WTC11 (cell line): ENCODE data around the gene JAKMIP1. TPM values are rescaled to one million over a fixed set of nuclear protein-coding genes. Genes with fewer than 3 reads are reported as not detected.

Experiments used
- ATAC-seq: fragments of 200-7000 bp; cut with Tn5 transposase; 2 replicates; pipeline ENCODE4 v1.10.0; 2021; ENCODE audit warnings: mild to moderate bottlenecking, moderate library complexity
- CTCF ChIA-PET: fragments of 300-600 bp; sonication (Branson Sonifier 250); formaldehyde crosslinking; loops from one replicate; lab custom pipeline; 2021; ENCODE audit warnings: antibody characterized with exemption; lab: Charles Lee
- POLR2A ChIA-PET: fragments of 350-600 bp; sonication (Branson Sonifier 250); formaldehyde crosslinking; loops from one replicate; lab custom pipeline; 2021; ENCODE audit warnings: antibody characterized with exemption; lab: Charles Lee
- DNase-seq: peaks from one replicate; pipeline ENCODE4 v3.0.0; 2021; ENCODE audit warnings: low spot score
- H3K27ac Mint-ChIP-seq: 2 replicates; pipeline ENCODE4 v1.8.0; 2021; ENCODE audit warnings: mixed read lengths
- H3K27me3 Mint-ChIP-seq: 2 replicates; pipeline ENCODE4 v1.8.0; 2021; ENCODE audit warnings: low read depth, mild to moderate bottlenecking, moderate library complexity, mixed read lengths
- H3K36me3 Mint-ChIP-seq: 2 replicates; pipeline ENCODE4 v1.8.0; 2021; ENCODE audit warnings: mixed read lengths
- H3K4me1 Mint-ChIP-seq: 2 replicates; pipeline ENCODE4 v1.8.0; 2022; ENCODE audit warnings: mixed read lengths
- H3K4me3 Mint-ChIP-seq: 2 replicates; pipeline ENCODE4 v1.8.0; 2021; ENCODE audit warnings: mild to moderate bottlenecking, moderate library complexity, mixed read lengths
- H3K9me3 Mint-ChIP-seq: 2 replicates; pipeline ENCODE4 v1.8.0; 2021; ENCODE audit warnings: mixed read lengths
- ATF3 ChIP-seq: sonication (generic); formaldehyde crosslinking; conservative IDR thresholded peaks from 2 replicates; pipeline ENCODE4 v1.8.1; 2022; ENCODE audit warnings: mild to moderate bottlenecking, missing genetic modification reagents
- CBFB ChIP-seq: sonication (generic); formaldehyde crosslinking; IDR thresholded peaks from 2 replicates; pipeline ENCODE4 v1.8.1; 2022; ENCODE audit warnings: mild to moderate bottlenecking, low read depth, missing genetic modification reagents
- E2F1 ChIP-seq: sonication (generic); formaldehyde crosslinking; IDR thresholded peaks from 2 replicates; pipeline ENCODE4 v1.8.0; 2022; ENCODE audit warnings: mild to moderate bottlenecking, missing genetic modification reagents
- E2F4 ChIP-seq: sonication (generic); formaldehyde crosslinking; IDR thresholded peaks from 2 replicates; pipeline ENCODE4 v1.8.1; 2022; ENCODE audit warnings: low read depth, mild to moderate bottlenecking, moderate library complexity, missing genetic modification reagents, borderline replicate concordance
- ERG ChIP-seq: fragments of 250-450 bp; sonication (Bioruptor Pico); IDR thresholded peaks from 2 replicates; pipeline ENCODE4 v1.8.0; 2021; ENCODE audit warnings: mild to moderate bottlenecking
- ESRRA ChIP-seq: sonication (generic); formaldehyde crosslinking; IDR thresholded peaks from 2 replicates; pipeline ENCODE4 v1.8.1; 2022; ENCODE audit warnings: mild to moderate bottlenecking, missing genetic modification reagents, borderline replicate concordance
- HMGA2 ChIP-seq: fragments of 250-450 bp; sonication (Bioruptor Pico); IDR thresholded peaks from 2 replicates; pipeline ENCODE4 v1.4.0; 2021; ENCODE audit warnings: mild to moderate bottlenecking, moderate library complexity
- IRF2 ChIP-seq: sonication (generic); formaldehyde crosslinking; IDR thresholded peaks from 2 replicates; pipeline ENCODE4 v1.8.0; 2022; ENCODE audit warnings: low read depth, missing genetic modification reagents, borderline replicate concordance
- JAZF1 ChIP-seq: fragments of 250-450 bp; sonication (Bioruptor Pico); IDR thresholded peaks from 2 replicates; pipeline ENCODE4 v1.9.0; 2021; ENCODE audit warnings: moderate library complexity, mild to moderate bottlenecking, inconsistent platforms
- JUN ChIP-seq: sonication (generic); formaldehyde crosslinking; IDR thresholded peaks from 2 replicates; pipeline ENCODE4 v1.8.0; 2023; ENCODE audit warnings: mild to moderate bottlenecking, missing genetic modification reagents
- MAX ChIP-seq: sonication (generic); formaldehyde crosslinking; IDR thresholded peaks from 2 replicates; pipeline ENCODE4 v1.8.0; 2022; ENCODE audit warnings: mild to moderate bottlenecking, missing genetic modification reagents
- MXD4 ChIP-seq: fragments of 250-450 bp; sonication (Bioruptor Pico); IDR thresholded peaks from 2 replicates; pipeline ENCODE4 v1.8.0; 2021; ENCODE audit warnings: mild to moderate bottlenecking, moderate library complexity, borderline replicate concordance
- MYBL2 ChIP-seq: sonication (generic); formaldehyde crosslinking; IDR thresholded peaks from 2 replicates; pipeline ENCODE4 v1.8.1; 2023; ENCODE audit warnings: mild to moderate bottlenecking, moderate library complexity, missing genetic modification reagents
- NFATC4 ChIP-seq: fragments of 250-450 bp; sonication (Bioruptor Pico); IDR thresholded peaks from 2 replicates; pipeline ENCODE4 v1.9.0; 2021; ENCODE audit warnings: mild to moderate bottlenecking
- NFE2L1 ChIP-seq: sonication (generic); formaldehyde crosslinking; IDR thresholded peaks from 2 replicates; pipeline ENCODE4 v1.8.1; 2023; ENCODE audit warnings: missing genetic modification reagents
- NR1H2 ChIP-seq: sonication (generic); formaldehyde crosslinking; IDR thresholded peaks from 2 replicates; pipeline ENCODE4 v1.9.0; 2021; ENCODE audit warnings: mild to moderate bottlenecking, moderate library complexity, missing genetic modification reagents
- NR3C1 ChIP-seq: sonication (generic); formaldehyde crosslinking; conservative IDR thresholded peaks from 2 replicates; pipeline ENCODE4 v1.8.1; 2023; ENCODE audit warnings: low read depth, mild to moderate bottlenecking, missing genetic modification reagents
- ZBTB43 ChIP-seq: sonication (generic); formaldehyde crosslinking; IDR thresholded peaks from 2 replicates; pipeline ENCODE4 v1.8.1; 2023; ENCODE audit warnings: mild to moderate bottlenecking, missing genetic modification reagents
- ZNF317 ChIP-seq: sonication (generic); formaldehyde crosslinking; IDR thresholded peaks from 2 replicates; pipeline ENCODE4 v1.8.1; 2023; ENCODE audit warnings: low read depth, mild to moderate bottlenecking, moderate library complexity, missing genetic modification reagents, borderline replicate concordance
- ZNF416 ChIP-seq: fragments of 250-450 bp; sonication (Bioruptor Pico); IDR thresholded peaks from 2 replicates; pipeline ENCODE4 v1.9.0; 2021; ENCODE audit warnings: mild to moderate bottlenecking, inconsistent platforms
- ZNF423 ChIP-seq: fragments of 250-450 bp; sonication (Bioruptor Pico); IDR thresholded peaks from 2 replicates; pipeline ENCODE4 v2.1.2; 2022; ENCODE audit warnings: mild to moderate bottlenecking, moderate library complexity
- ZNF425 ChIP-seq: fragments of 250-450 bp; sonication (Bioruptor Pico); conservative IDR thresholded peaks from 2 replicates; pipeline ENCODE4 v1.9.0; 2021; ENCODE audit warnings: mild to moderate bottlenecking
- ZNF512 ChIP-seq: sonication (generic); formaldehyde crosslinking; IDR thresholded peaks from 2 replicates; pipeline ENCODE4 v1.8.1; 2022; ENCODE audit warnings: missing genetic modification reagents, borderline replicate concordance
- total RNA-seq: library from RNA; stranded (reverse); gene quantifications from 3 replicates; pipeline ENCODE4 v1.2.3, GENCODE V29; 2021

The JAKMIP1 gene
- total RNA-seq, 1 experiment from 2014 or later: 4.0 TPM

- peaks cover 21% of the 10 kb centered on the region for H3K4me1 Mint-ChIP-seq
- H3K27me3 Mint-ChIP-seq: no peaks in the 10 kb centered on the region; the same call in 1 of the 2 replicates
- TF ChIP-seq NFATC4 (CRISPR knock-in tag) (no peak), HMGA2 (CRISPR knock-in tag) (no peak), ZNF423 (no peak), NR3C1 (no peak), E2F4 (CRISPR knock-in tag) (no peak), ZNF317 (CRISPR knock-in tag) (no peak), NR1H2 (CRISPR knock-in tag) (no peak), IRF2 (CRISPR knock-in tag) (no peak), ERG (CRISPR knock-in tag) (no peak), ZNF425 (CRISPR knock-in tag) (no peak), ESRRA (CRISPR knock-in tag) (no peak), MAX (CRISPR knock-in tag) (no peak), MXD4 (CRISPR knock-in tag) (no peak)
- ChIA-PET CTCF (interaction anchor here (0.6 to 2.4 kb wide), 15 partner anchors 12 to 197 kb away, joined by 3 to 11 read pairs (median 4); no protein-coding TSS in a partner anchor), POLR2A (no interaction called here)
- no peak overlapping the region for H3K4me3 Mint-ChIP-seq
- H3K9me3 Mint-ChIP-seq: peaks cover 11% of the 10 kb centered on the region
- peaks cover 10% of the 10 kb centered on the region for H3K36me3 Mint-ChIP-seq
- H3K27ac Mint-ChIP-seq: no peak overlapping the region
- ATAC-seq (peak; percentile 77), DNase-seq (no peak)
These were observed 65.6 kb downstream of the JAKMIP1 start for GRCh38 chr4:6134612-6135220.

- Mint-ChIP-seq H3K4me1 (peaks cover 24% of the 10 kb centered on the region), H3K27ac (no peak overlapping the region), H3K9me3 (peaks cover 11% of the 10 kb centered on the region), H3K4me3 (no peak overlapping the region), H3K36me3 (peaks cover 10% of the 10 kb centered on the region), H3K27me3 (no peaks in the 10 kb centered on the region; the same call in 1 of the 2 replicates)
- ATAC-seq (no peak), DNase-seq (no peak)
- POLR2A ChIA-PET: no interaction called here
- CTCF ChIA-PET: interaction anchor here (1.3 to 2.4 kb wide), 3 partner anchors 66 to 199 kb away, joined by 3 to 11 read pairs (median 7); no protein-coding TSS in a partner anchor
- no peak for TF ChIP-seq MYBL2 (CRISPR knock-in tag)
- no peak for TF ChIP-seq CBFB
- no peak for TF ChIP-seq ATF3 (CRISPR knock-in tag)
- TF ChIP-seq ZNF416 (CRISPR knock-in tag): no peak
- TF ChIP-seq JUN (CRISPR knock-in tag): no peak
- no peak for TF ChIP-seq NFE2L1
- no peak for TF ChIP-seq ZNF512 (CRISPR knock-in tag)
- no peak for TF ChIP-seq E2F1 (CRISPR knock-in tag)
- TF ChIP-seq ESRRA (CRISPR knock-in tag): no peak
- TF ChIP-seq ZBTB43 (CRISPR knock-in tag): no peak
- TF ChIP-seq HMGA2 (CRISPR knock-in tag): no peak
- no peak for TF ChIP-seq NR3C1
- no peak for TF ChIP-seq IRF2 (CRISPR knock-in tag)
- no peak for TF ChIP-seq JAZF1 (CRISPR knock-in tag)
These were observed 67.6 kb downstream of the JAKMIP1 start for GRCh38 chr4:6132716-6133115.
